B cell (primary cell): ENCODE data around the gene PFKM. TPM values are rescaled to one million over a fixed set of nuclear protein-coding genes. Genes with fewer than 3 reads are reported as not detected.

Experiments
- ATAC-seq: fragments of 200-7000 bp; cut with Tn5 transposase; one replicate; pipeline ENCODE4 v1.10.0; 2021; ENCODE audit warnings: low read depth, mild to moderate bottlenecking, moderate number of reproducible peaks, moderate library complexity
- CTCF ChIA-PET: fragments of 350-600 bp; sonication (Branson Sonifier 250); formaldehyde crosslinking; loops from one replicate; lab custom pipeline; 2021; ENCODE audit warnings: antibody characterized with exemption, inconsistent platforms; lab: Charles Lee
- POLR2A ChIA-PET: fragments of 350-600 bp; sonication (Branson Sonifier 250); formaldehyde crosslinking; loops from one replicate; lab custom pipeline; 2021; ENCODE audit warnings: antibody characterized with exemption; lab: Charles Lee
- DNase-seq: peaks from one replicate; pipeline ENCODE4 v3.0.0; 2013
- H2AFZ ChIP-seq: 2 replicates; pipeline ENCODE4 v1.6.1; 2012; ENCODE audit warnings: mild to moderate bottlenecking, low read depth, low read length; ENCODE audit not compliant: insufficient read depth, poor library complexity, severe bottlenecking
- H3K27ac ChIP-seq, 2 donors: 1 replicate in 1 of 2; 2 replicates in 1 of 2; pipeline ENCODE4 v1.5.1; 2012 to 2013; ENCODE audit warnings: low read length in 2 of 2, mild to moderate bottlenecking in 2 of 2, moderate library complexity in 1 of 2
- H3K27me3 ChIP-seq, 4 experiments: fragments of 200-600 bp in 1 of 4; sonication (generic) in 1 of 4; replicated peaks in 1 of 4; 1 replicate in 2 of 4; 2 replicates in 2 of 4; pipeline versions ENCODE4 v1.6.1 to v1.7.0; 2013 to 2016; ENCODE audit warnings: low read length in 3 of 4, mild to moderate bottlenecking in 2 of 4, mixed read lengths in 1 of 4, moderate library complexity in 1 of 4; ENCODE audit not compliant: insufficient read depth in 4 of 4, control insufficient read depth in 3 of 4; ENCODE audit errors: control extremely low read depth in 1 of 4
- H3K36me3 ChIP-seq, 2 experiments: replicated peaks in 1 of 2; 1 replicate in 1 of 2; 2 replicates in 1 of 2; pipeline versions ENCODE4 v1.6.1 to v1.7.1; 2013; ENCODE audit warnings: low read length in 1 of 2; ENCODE audit not compliant: insufficient read depth in 2 of 2, control insufficient read depth in 1 of 2; ENCODE audit errors: control extremely low read depth in 1 of 2, extremely low read depth in 1 of 2
- H3K4me1 ChIP-seq, 2 donors: fragments of 200-600 bp in 1 of 2; sonication (generic) in 1 of 2; 1 replicate in 1 of 2; 2 replicates in 1 of 2; pipeline versions ENCODE4 v1.5.1 to v1.6.1; 2013 to 2017; ENCODE audit warnings: low read length in 2 of 2; ENCODE audit not compliant: control insufficient read depth in 2 of 2, insufficient read depth in 2 of 2
- H3K4me2 ChIP-seq: replicated peaks from 2 replicates; pipeline ENCODE3; 2012; ENCODE audit warnings: mild to moderate bottlenecking, low read depth, low read length; ENCODE audit not compliant: poor library complexity, severe bottlenecking
- H3K4me3 ChIP-seq, 5 experiments: fragments of 200-600 bp in 1 of 5; sonication (generic) in 1 of 5; 1 replicate in 3 of 5; 2 replicates in 2 of 5; pipeline versions ENCODE4 v1.5.1 to v1.7.0; 2011 to 2016; ENCODE audit warnings: low read length in 4 of 5, mild to moderate bottlenecking in 4 of 5, low read depth in 2 of 5, control low read depth in 1 of 5, moderate library complexity in 1 of 5; ENCODE audit not compliant: insufficient read depth in 1 of 5; ENCODE audit errors: control extremely low read depth in 1 of 5, extremely low read depth in 1 of 5
- H3K79me2 ChIP-seq: fragments of 200-600 bp; sonication (generic); one replicate; pipeline ENCODE4 v1.6.0; 2016; ENCODE audit warnings: low read length; ENCODE audit not compliant: control insufficient read depth, insufficient read depth
- H3K9ac ChIP-seq: fragments of 200-600 bp; sonication (generic); 2 replicates; pipeline ENCODE4 v1.6.1; 2017; ENCODE audit warnings: mild to moderate bottlenecking, low read length, moderate library complexity
- H3K9me3 ChIP-seq, 3 donors: one replicate each; pipeline versions ENCODE4 v1.6.1 to v1.7.1; 2013; ENCODE audit warnings: low read length in 2 of 3; ENCODE audit not compliant: control insufficient read depth in 2 of 3, insufficient read depth in 1 of 3; ENCODE audit errors: control extremely low read depth in 1 of 3
- H4K20me1 ChIP-seq: 2 replicates; pipeline ENCODE4 v1.6.0; 2012; ENCODE audit warnings: mild to moderate bottlenecking, low read length; ENCODE audit not compliant: insufficient read depth, control insufficient read depth, poor library complexity, severe bottlenecking
- H3K27ac Mint-ChIP-seq: one replicate; pipeline ENCODE4 v1.8.0; 2021; ENCODE audit warnings: mixed read lengths
- H3K27me3 Mint-ChIP-seq: one replicate; pipeline ENCODE4 v1.8.0; 2021; ENCODE audit warnings: mixed read lengths
- H3K4me1 Mint-ChIP-seq: one replicate; pipeline ENCODE4 v1.8.0; 2021; ENCODE audit warnings: mixed read lengths
- H3K4me3 Mint-ChIP-seq: one replicate; pipeline ENCODE4 v1.8.0; 2021; ENCODE audit warnings: mixed read lengths
- H3K9me3 Mint-ChIP-seq: one replicate; pipeline ENCODE4 v1.8.0; 2022; ENCODE audit warnings: mixed read lengths; ENCODE audit not compliant: insufficient read depth
- CTCF ChIP-seq: fragments of 200-600 bp; IDR thresholded peaks from one replicate; pipeline ENCODE4 v1.8.0; 2022; ENCODE audit warnings: antibody characterized with exemption, mild to moderate bottlenecking
- EZH2 ChIP-seq: IDR thresholded peaks from 2 replicates; pipeline ENCODE4 v1.6.1; 2012; ENCODE audit warnings: borderline replicate concordance, low read depth, mild to moderate bottlenecking, moderate library complexity, low read length; ENCODE audit not compliant: insufficient read depth, poor library complexity, severe bottlenecking
- WGBS: methylation state at CpG from one replicate; pipeline ENCODE4 v1.1.5; 2013; ENCODE audit warnings: missing lambda C conversion rate; ENCODE audit not compliant: insufficient coverage; 5-methylcytosine and 5-hydroxymethylcytosine counted together
- intact Hi-C: fragments of 100-400 bp; cut with micrococcal nuclease; formaldehyde crosslinking; loops from one replicate; pipeline ENCODE4 v1.10.0; 2022
- polyA plus RNA-seq: library from polyadenylated mRNA; depleted of rRNA; stranded (reverse); fragments of >200 nt; gene quantifications from 2 replicates; pipeline ENCODE4 v1.2.3, GENCODE V29; 2012
- total RNA-seq, 2 donors: library from RNA; stranded (reverse); fragments of 120-200 nt in 1 of 2; gene quantifications; 1 replicate in 1 of 2; 2 replicates in 1 of 2; pipeline versions ENCODE4 v1.2.3 to v1.2.4, GENCODE V29; 2013 to 2022

PFKM gene
- total and polyA plus RNA-seq, 2 donors (not counting 1 experiment from before 2014, with no cell fraction given): 20.3 to 43.0 TPM

DNA sequence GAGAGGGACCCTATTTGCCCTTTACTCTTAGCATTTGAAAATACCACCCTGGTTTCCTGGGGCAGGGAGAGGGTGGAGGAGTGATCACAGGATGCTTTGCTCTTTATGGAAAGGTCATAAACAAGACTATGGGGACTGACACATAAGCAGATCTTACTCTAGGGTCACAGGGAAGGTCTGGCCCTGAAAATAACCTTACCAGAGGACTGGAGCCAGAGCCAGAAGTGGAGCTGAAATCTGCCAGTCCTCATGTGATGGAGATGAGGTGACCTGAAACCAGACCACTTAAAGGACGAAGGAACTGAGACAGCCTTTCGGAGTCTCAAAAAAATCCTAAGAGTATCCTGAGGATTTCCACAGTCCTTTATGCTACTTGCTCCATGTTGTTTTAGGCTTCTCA, 12.4 kb downstream of the PFKM start:
- no peak for ATAC-seq
- Mint-ChIP-seq H3K27me3 (no peaks in the 10 kb centered on the region), H3K27ac (no peak overlapping the region), H3K4me1 (no peaks in the 10 kb centered on the region), H3K9me3 (no peaks in the 10 kb centered on the region), H3K4me3 (no peak overlapping the region)
- H4K20me1 ChIP-seq: no peaks in the 10 kb centered on the region
- peaks cover 0 to 63% of the 10 kb centered on the region in 2 experiments for H3K36me3 ChIP-seq
- intact Hi-C loops: no loop called here
- no peak overlapping the region for H3K27ac ChIP-seq
- H2AFZ ChIP-seq: no peak overlapping the region
- ChIA-PET CTCF (no interaction called here), POLR2A (no interaction called here)
- TF ChIP-seq CTCF (no peak), EZH2 (no peak)
- no peak overlapping the region for H3K4me2 ChIP-seq
- DNase-seq: no peak
- H3K79me2 ChIP-seq: no peaks in the 10 kb centered on the region
- no peak overlapping the region for H3K4me3 ChIP-seq
- H3K9me3 ChIP-seq: no peaks in the 10 kb centered on the region
- H3K27me3 ChIP-seq: no peaks in the 10 kb centered on the region
- H3K9ac ChIP-seq: no peak overlapping the region
- 100% methylated on average over 1 of the region's 2 CpGs for WGBS
- no peaks in the 10 kb centered on the region for H3K4me1 ChIP-seq

DNA sequence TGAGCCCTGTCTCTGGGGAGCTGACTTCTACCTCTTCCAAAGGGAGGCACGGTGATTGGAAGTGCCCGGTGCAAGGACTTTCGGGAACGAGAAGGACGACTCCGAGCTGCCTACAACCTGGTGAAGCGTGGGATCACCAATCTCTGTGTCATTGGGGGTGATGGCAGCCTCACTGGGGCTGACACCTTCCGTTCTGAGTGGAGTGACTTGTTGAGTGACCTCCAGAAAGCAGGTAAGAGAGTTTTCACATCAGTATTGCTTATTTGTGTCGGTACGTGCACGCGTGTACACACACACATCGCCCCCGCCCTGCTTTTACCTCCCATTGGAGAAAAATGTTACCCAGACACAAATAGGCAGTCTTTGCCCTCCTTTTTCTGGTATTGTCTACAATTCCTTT, 13.7 kb downstream of the PFKM start:
- H3K9me3 Mint-ChIP-seq: no peaks in the 10 kb centered on the region
- POLR2A ChIA-PET: no interaction called here
- 97% methylated on average over 10 of the region's 14 CpGs for WGBS

More for the DNA sequence above, 13.7 kb downstream of the PFKM start:
- H2AFZ ChIP-seq: no peak overlapping the region
- H3K27ac Mint-ChIP-seq: no peak overlapping the region
- H3K27me3 Mint-ChIP-seq: no peaks in the 10 kb centered on the region
- H3K4me3 ChIP-seq: no peak overlapping the region
- DNase-seq: no peak
- no peaks in the 10 kb centered on the region for H3K79me2 ChIP-seq
- CTCF ChIA-PET: interaction anchor here (1.1 kb wide), 1 partner anchor 13 kb away, joined by 3 read pairs; no protein-coding TSS in a partner anchor
- H3K36me3 ChIP-seq: peaks cover 0 to 56% of the 10 kb centered on the region in 2 experiments
- intact Hi-C loops: no loop called here
- no peaks in the 10 kb centered on the region for H4K20me1 ChIP-seq
- H3K27ac ChIP-seq: no peak overlapping the region
- H3K4me1 ChIP-seq: no peaks in the 10 kb centered on the region
- no peak overlapping the region for H3K9ac ChIP-seq
- ATAC-seq: no peak
- H3K4me3 Mint-ChIP-seq: no peak overlapping the region
- H3K9me3 ChIP-seq: no peaks in the 10 kb centered on the region
- no peaks in the 10 kb centered on the region for H3K4me1 Mint-ChIP-seq
- no peaks in the 10 kb centered on the region for H3K27me3 ChIP-seq
- H3K4me2 ChIP-seq: no peak overlapping the region
- no peak for TF ChIP-seq EZH2
- TF ChIP-seq CTCF: no peak
